K562 (cell line): Measurements from ENCODE around the gene ANKMY2. TPM values are rescaled to one million over a fixed set of nuclear protein-coding genes. Genes with fewer than 3 reads are reported as not detected.

ENCODE experiments used
- ATAC-seq: fragments of 200-7000 bp; cut with Tn5 transposase; 3 replicates; pipeline ENCODE4 v1.9.1; 2020; ENCODE audit warnings: moderate library complexity
- BruUV-seq: library from RNA; stranded (reverse); fragments of 400-500 nt; replicated peaks from 2 replicates; lab custom pipeline; 2021; lab: Mats Ljungman, UMichigan
- CTCF ChIA-PET: fragments of 300-600 bp; formaldehyde crosslinking; extraction: SDS; loops from one replicate; lab custom pipeline; 2021; ENCODE audit warnings: low intra/inter-chr PET ratio; lab: Yijun Ruan, JAX
- POLR2A ChIA-PET: fragments of 300-600, 350-650 bp; sonication (Branson Sonifier 250); formaldehyde crosslinking; extraction: SDS; loops from one replicate; lab custom pipeline; 2021; ENCODE audit warnings: antibody characterized with exemption, inconsistent platforms; lab: Yijun Ruan, JAX
- DNase-seq, 4 experiments: peaks; one replicate each; pipeline versions ENCODE4 v3.0.0 to v3.0.0-alpha.2; 2011 to 2018; ENCODE audit warnings: low spot score in 3 of 4, mixed read lengths in 3 of 4; ENCODE audit errors: extremely low read depth in 1 of 4
- FAIRE-seq: peaks from 2 replicates; lab custom pipeline; 2011; peaks lifted over from hg19 to GRCh38; lab: Jason Lieb, UNC
- H2AFZ ChIP-seq: 2 replicates; pipeline ENCODE4 v1.6.0; 2011; ENCODE audit warnings: low read depth, low read length, control low read depth, inconsistent platforms
- H3K27ac ChIP-seq: fragments of 200-600 bp; 3 replicates; pipeline ENCODE4 v1.8.0; 2011; ENCODE audit warnings: low read depth, mild to moderate bottlenecking, control low read depth, inconsistent platforms, low read length, moderate library complexity, mixed read lengths; ENCODE audit errors: extremely low read depth
- H3K27me3 ChIP-seq, 2 experiments: fragments of 300-600 bp in 1 of 2; 2 replicates in 1 of 2; 3 replicates in 1 of 2; pipeline versions ENCODE4 v1.6.0 to v1.8.0; 2011; ENCODE audit warnings: inconsistent platforms in 2 of 2, low read length in 2 of 2, mild to moderate bottlenecking in 1 of 2, mixed read lengths in 1 of 2, moderate library complexity in 1 of 2; ENCODE audit not compliant: control insufficient read depth in 2 of 2, insufficient read depth in 2 of 2
- H3K36me3 ChIP-seq: fragments of 300-600 bp; 3 replicates; pipeline ENCODE4 v1.8.0; 2011; ENCODE audit warnings: mild to moderate bottlenecking, low read length, inconsistent platforms; ENCODE audit not compliant: control insufficient read depth, insufficient read depth
- H3K4me1 ChIP-seq, 2 experiments: fragments of 200-600 bp in 1 of 2; replicated peaks in 1 of 2; 2 replicates in 1 of 2; 3 replicates in 1 of 2; pipeline versions ENCODE4 v1.5.1 to v1.8.0; 2011; ENCODE audit warnings: inconsistent platforms in 2 of 2, low read length in 2 of 2, mild to moderate bottlenecking in 1 of 2, mixed read lengths in 1 of 2, moderate library complexity in 1 of 2; ENCODE audit not compliant: control insufficient read depth in 2 of 2, insufficient read depth in 2 of 2
- H3K4me2 ChIP-seq: 2 replicates; pipeline ENCODE4 v1.6.1; 2011; ENCODE audit warnings: low read length, control low read depth, inconsistent platforms, mixed read lengths; ENCODE audit not compliant: insufficient read depth
- H3K4me3 ChIP-seq: fragments of 200-600 bp; sonication (generic), shearing (Covaris generic); 2 replicates; pipeline ENCODE4 v1.5.1; 2016; ENCODE audit warnings: control low read depth, inconsistent platforms
- H3K79me2 ChIP-seq: fragments of 200-600 bp; 3 replicates; pipeline ENCODE4 v1.8.0; 2011; ENCODE audit warnings: low read length, inconsistent platforms; ENCODE audit not compliant: control insufficient read depth, insufficient read depth
- H3K9ac ChIP-seq, 2 experiments: 2 replicates each; pipeline versions ENCODE4 v1.6.0 to v1.6.1; 2011; ENCODE audit warnings: low read depth in 2 of 2, low read length in 2 of 2, control low read depth in 1 of 2, inconsistent platforms in 1 of 2, mild to moderate bottlenecking in 1 of 2, mixed read lengths in 1 of 2; ENCODE audit not compliant: insufficient read depth in 1 of 2
- H3K9me1 ChIP-seq: one replicate; pipeline ENCODE4 v1.6.0; 2011; ENCODE audit warnings: inconsistent platforms, mild to moderate bottlenecking, low read length, moderate library complexity; ENCODE audit not compliant: control insufficient read depth, insufficient read depth
- H3K9me3 ChIP-seq: replicated peaks from 2 replicates; pipeline ENCODE4 v1.5.1; 2011; ENCODE audit warnings: low read depth, low read length, inconsistent platforms; ENCODE audit not compliant: control insufficient read depth, insufficient read depth
- H4K20me1 ChIP-seq: replicated peaks from 2 replicates; pipeline ENCODE4 v1.6.1; 2011; ENCODE audit warnings: low read length, inconsistent platforms, mixed read lengths; ENCODE audit not compliant: control insufficient read depth, insufficient read depth
- GATA2 ChIP-seq: sonication (generic); formaldehyde crosslinking; IDR thresholded peaks from 2 replicates; pipeline ENCODE4 v1.4.0; 2020; ENCODE audit warnings: mild to moderate bottlenecking, missing genetic modification reagents
- HCFC1 ChIP-seq: IDR thresholded peaks from 2 replicates; pipeline ENCODE4 v1.6.1; 2012; ENCODE audit warnings: low read depth, low read length, improper control_type of control experiment
- HEY1 ChIP-seq: fragments of 250-450 bp; sonication (Bioruptor Pico); IDR thresholded peaks from 2 replicates; pipeline ENCODE4 v1.5.0; 2020; ENCODE audit warnings: mild to moderate bottlenecking, moderate library complexity, borderline replicate concordance
- HIVEP1 ChIP-seq: fragments of 250-450 bp; sonication (Bioruptor Pico); IDR thresholded peaks from 2 replicates; pipeline ENCODE4 v1.4.0; 2020; ENCODE audit warnings: mild to moderate bottlenecking
- HLTF ChIP-seq: fragments of 450-650 bp; IDR thresholded peaks from 2 replicates; pipeline ENCODE4 v1.6.1; 2016
- NEUROD1 ChIP-seq: fragments of 150-350 bp; IDR thresholded peaks from 2 replicates; pipeline ENCODE4 v1.6.1; 2014; ENCODE audit warnings: borderline replicate concordance, low read length, low read depth; ENCODE audit not compliant: partially characterized antibody
- POLR3A ChIP-seq: IDR thresholded peaks from 2 replicates; pipeline ENCODE4 v1.6.1; 2011; ENCODE audit warnings: borderline replicate concordance, mild to moderate bottlenecking, moderate library complexity; ENCODE audit not compliant: insufficient read length, insufficient read depth; ENCODE audit errors: extremely low read depth
- POU5F1 ChIP-seq: fragments of 150-350 bp; IDR thresholded peaks from 2 replicates; pipeline ENCODE4 v1.6.1; 2014; ENCODE audit warnings: borderline replicate concordance, low read length, low read depth, mild to moderate bottlenecking; ENCODE audit not compliant: partially characterized antibody
- RNF2 ChIP-seq: sonication (generic); IDR thresholded peaks from 2 replicates; pipeline ENCODE4 v1.6.1; 2016
- THRAP3 ChIP-seq: fragments of 450-650 bp; IDR thresholded peaks from 2 replicates; pipeline ENCODE4 v1.6.1; 2016; ENCODE audit warnings: mild to moderate bottlenecking, inconsistent platforms, borderline replicate concordance
- ZFP36 ChIP-seq: fragments of 150-350 bp; IDR thresholded peaks from 2 replicates; pipeline ENCODE4 v1.6.1; 2018; ENCODE audit warnings: low read length, low read depth; ENCODE audit not compliant: partially characterized antibody
- ZNF436 ChIP-seq: fragments of 250-450, 450-650 bp; sonication (Bioruptor Pico); formaldehyde crosslinking; IDR thresholded peaks from 2 replicates; pipeline ENCODE4 v1.7.0; 2020; ENCODE audit warnings: mild to moderate bottlenecking
- ZNF699 ChIP-seq: fragments of 250-450 bp; sonication (Bioruptor Pico); IDR thresholded peaks from 2 replicates; pipeline ENCODE4 v1.8.0; 2021; ENCODE audit warnings: mild to moderate bottlenecking, moderate library complexity; ENCODE audit not compliant: insufficient replicate concordance
- ZNF766 ChIP-seq: fragments of 200-800 bp; sonication (Bioruptor generic); conservative IDR thresholded peaks from 2 replicates; pipeline ENCODE4 v1.6.1; 2016; ENCODE audit warnings: missing genetic modification characterization, missing compliant biosample characterization
- WGBS: fragments of 100-300 bp; shearing (Covaris generic); methylation state at CpG from one replicate; pipeline ENCODE4 v1.1.6; 2016; ENCODE audit warnings: low coverage, mixed read lengths; ENCODE audit not compliant: insufficient coverage; ENCODE audit errors: missing lambda C conversion rate; 5-methylcytosine and 5-hydroxymethylcytosine counted together
- in situ Hi-C: fragments of 300-500 bp; cut with MboI; formaldehyde crosslinking; loops from 4 replicates; pipeline ENCODE4 v1.15.0; 2018; ENCODE audit warnings: inconsistent platforms, mixed read lengths
- intact Hi-C: fragments of 100-400 bp; cut with micrococcal nuclease; formaldehyde crosslinking; loops from 2 replicates; pipeline ENCODE4 v1.14.2; 2022
- polyA plus RNA-seq, 8 experiments: library from polyadenylated mRNA; depleted of rRNA in 4 of 8; stranded (reverse) in 5 of 8; unstranded in 3 of 8; fragments of >200 nt; fragmentation: Nextera tagmentation in 2 of 8; fragmentation: Illumina TruSeq in 1 of 8; extraction: Ambion mirVana in 2 of 8; extraction: Trizol in 1 of 8; gene quantifications; 2 replicates each; pipeline versions ENCODE4 v1.2.1 to v1.2.3, GENCODE V29; 2011 to 2014; ENCODE audit warnings: inconsistent platforms in 1 of 8, missing spikeins in 1 of 8
- total RNA-seq, 7 experiments: library from RNA; depleted of rRNA in 6 of 7; stranded (reverse); fragments of >200 nt in 6 of 7; fragmentation: Illumina TruSeq in 2 of 7; extraction: Trizol in 2 of 7; gene quantifications; 2 replicates each; pipeline versions ENCODE4 v1.2.1 to v1.2.3, GENCODE V29; 2011 to 2021; ENCODE audit warnings: low replicate concordance in 1 of 7
- TF ChIP-seq, protein P1 (sequence below): conservative IDR thresholded peaks from 2 replicates; pipeline ENCODE4 v1.6.1; 2011; ENCODE audit warnings: low read depth, mild to moderate bottlenecking, low read length; ENCODE audit not compliant: control insufficient read depth
- TF ChIP-seq, protein P2 (sequence below), 2 experiments: fragments of 450-650 bp in 1 of 2; sonication (generic) in 1 of 2; formaldehyde crosslinking; conservative IDR thresholded peaks; 2 replicates each; pipeline versions ENCODE4 v1.4.0 to v1.8.1; 2020 to 2022; ENCODE audit warnings: mild to moderate bottlenecking in 1 of 2, missing genetic modification reagents in 1 of 2
- TF ChIP-seq, protein P3 (sequence below): fragments of 450-650 bp; formaldehyde crosslinking; IDR thresholded peaks from 2 replicates; pipeline ENCODE4 v1.4.0; 2020; ENCODE audit warnings: mild to moderate bottlenecking
- TF ChIP-seq, protein P4 (sequence below): fragments of 250-450 bp; sonication (Bioruptor Pico); IDR thresholded peaks from 2 replicates; pipeline ENCODE4 v1.5.0; 2022; ENCODE audit warnings: mild to moderate bottlenecking

Gene ANKMY2
- total and polyA plus RNA-seq, 9 of the 15 experiments (the other 6 are each of a cell fraction or from before 2014, with no cell fraction given), result 38.9 to 71.5 (median 48.8) TPM

DNA sequence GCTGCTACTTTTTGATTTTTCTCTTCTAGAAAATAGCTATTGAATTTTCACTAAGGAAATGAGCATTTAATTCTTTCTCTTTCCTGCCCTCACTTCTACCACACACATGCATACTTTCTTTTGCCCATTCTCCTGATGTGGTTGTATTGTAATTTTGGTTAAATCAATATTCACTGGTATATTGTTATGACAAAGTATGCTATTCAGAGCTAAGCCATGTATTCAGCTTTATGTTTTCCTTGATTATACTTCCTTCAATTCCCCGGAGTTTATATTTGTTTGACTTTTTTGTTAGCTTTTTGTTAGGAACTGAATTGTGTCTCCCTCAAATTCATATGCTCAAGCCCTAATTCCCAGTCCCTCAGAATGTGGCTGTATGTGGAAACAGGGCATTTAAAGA lies 94.9 kb downstream of the ANKMY2 start:
- ChIA-PET POLR2A (interaction anchor here (0.9 to 1.5 kb wide), 5 partner anchors 9 to 130 kb away, joined by 3 to 4 read pairs (median 3); no protein-coding TSS in a partner anchor), CTCF (no interaction called here)
- H3K4me2 ChIP-seq, result no peak overlapping the region
- no peaks in the 10 kb centered on the region for H3K9me1 ChIP-seq
- in situ Hi-C loops, result loop anchor here (25.0 kb wide), 1 partner anchor 463 kb away; no protein-coding TSS in a partner anchor
- no peak overlapping the region for H3K4me3 ChIP-seq
- no peaks in the 10 kb centered on the region for H4K20me1 ChIP-seq
- ATAC-seq, result no peak
- no peaks in the 10 kb centered on the region for H3K27me3 ChIP-seq
- peak overlapping the region; percentile 53; the same call in 1 of the 2 replicates for H2AFZ ChIP-seq
- no peak overlapping the region for H3K27ac ChIP-seq
- FAIRE-seq, result no peak
- WGBS, result 25% methylated on average over 1 of the region's 1 CpG
- DNase-seq, result no peak
- no peaks in the 10 kb centered on the region for H3K79me2 ChIP-seq
- BruUV-seq, result no TSS peak
- no peaks in the 10 kb centered on the region for H3K9me3 ChIP-seq
- intact Hi-C loops, result no loop called here
- no peaks in the 10 kb centered on the region for H3K36me3 ChIP-seq
- peaks cover 2 to 5% of the 10 kb centered on the region in 2 experiments; a peak in 3 of 5 replicates for H3K4me1 ChIP-seq
- H3K9ac ChIP-seq, result no peak overlapping the region
- TF ChIP-seq ZNF699 (CRISPR knock-in tag) (no peak), HEY1 (no peak), HIVEP1 (no peak), ZNF436 (no peak), GATA2 (no peak), POU5F1 (no peak), NEUROD1 (no peak), ZNF766 (CRISPR knock-in tag) (no peak), RNF2 (no peak), HLTF (no peak), THRAP3 (no peak), ZFP36 (no peak), HCFC1 (no peak), POLR3A (no peak)
- TF ChIP-seq, protein P1, sequence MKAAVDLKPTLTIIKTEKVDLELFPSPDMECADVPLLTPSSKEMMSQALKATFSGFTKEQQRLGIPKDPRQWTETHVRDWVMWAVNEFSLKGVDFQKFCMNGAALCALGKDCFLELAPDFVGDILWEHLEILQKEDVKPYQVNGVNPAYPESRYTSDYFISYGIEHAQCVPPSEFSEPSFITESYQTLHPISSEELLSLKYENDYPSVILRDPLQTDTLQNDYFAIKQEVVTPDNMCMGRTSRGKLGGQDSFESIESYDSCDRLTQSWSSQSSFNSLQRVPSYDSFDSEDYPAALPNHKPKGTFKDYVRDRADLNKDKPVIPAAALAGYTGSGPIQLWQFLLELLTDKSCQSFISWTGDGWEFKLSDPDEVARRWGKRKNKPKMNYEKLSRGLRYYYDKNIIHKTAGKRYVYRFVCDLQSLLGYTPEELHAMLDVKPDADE, result no peak
- TF ChIP-seq, protein P2, sequence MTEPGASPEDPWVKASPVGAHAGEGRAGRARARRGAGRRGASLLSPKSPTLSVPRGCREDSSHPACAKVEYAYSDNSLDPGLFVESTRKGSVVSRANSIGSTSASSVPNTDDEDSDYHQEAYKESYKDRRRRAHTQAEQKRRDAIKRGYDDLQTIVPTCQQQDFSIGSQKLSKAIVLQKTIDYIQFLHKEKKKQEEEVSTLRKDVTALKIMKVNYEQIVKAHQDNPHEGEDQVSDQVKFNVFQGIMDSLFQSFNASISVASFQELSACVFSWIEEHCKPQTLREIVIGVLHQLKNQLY (CRISPR knock-in tag; conservative IDR thresholded peaks at IDR 0.05), result no peak
- TF ChIP-seq, protein P3, sequence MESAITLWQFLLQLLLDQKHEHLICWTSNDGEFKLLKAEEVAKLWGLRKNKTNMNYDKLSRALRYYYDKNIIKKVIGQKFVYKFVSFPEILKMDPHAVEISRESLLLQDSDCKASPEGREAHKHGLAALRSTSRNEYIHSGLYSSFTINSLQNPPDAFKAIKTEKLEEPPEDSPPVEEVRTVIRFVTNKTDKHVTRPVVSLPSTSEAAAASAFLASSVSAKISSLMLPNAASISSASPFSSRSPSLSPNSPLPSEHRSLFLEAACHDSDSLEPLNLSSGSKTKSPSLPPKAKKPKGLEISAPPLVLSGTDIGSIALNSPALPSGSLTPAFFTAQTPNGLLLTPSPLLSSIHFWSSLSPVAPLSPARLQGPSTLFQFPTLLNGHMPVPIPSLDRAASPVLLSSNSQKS (CRISPR knock-in tag), result no peak
- TF ChIP-seq, protein P4, sequence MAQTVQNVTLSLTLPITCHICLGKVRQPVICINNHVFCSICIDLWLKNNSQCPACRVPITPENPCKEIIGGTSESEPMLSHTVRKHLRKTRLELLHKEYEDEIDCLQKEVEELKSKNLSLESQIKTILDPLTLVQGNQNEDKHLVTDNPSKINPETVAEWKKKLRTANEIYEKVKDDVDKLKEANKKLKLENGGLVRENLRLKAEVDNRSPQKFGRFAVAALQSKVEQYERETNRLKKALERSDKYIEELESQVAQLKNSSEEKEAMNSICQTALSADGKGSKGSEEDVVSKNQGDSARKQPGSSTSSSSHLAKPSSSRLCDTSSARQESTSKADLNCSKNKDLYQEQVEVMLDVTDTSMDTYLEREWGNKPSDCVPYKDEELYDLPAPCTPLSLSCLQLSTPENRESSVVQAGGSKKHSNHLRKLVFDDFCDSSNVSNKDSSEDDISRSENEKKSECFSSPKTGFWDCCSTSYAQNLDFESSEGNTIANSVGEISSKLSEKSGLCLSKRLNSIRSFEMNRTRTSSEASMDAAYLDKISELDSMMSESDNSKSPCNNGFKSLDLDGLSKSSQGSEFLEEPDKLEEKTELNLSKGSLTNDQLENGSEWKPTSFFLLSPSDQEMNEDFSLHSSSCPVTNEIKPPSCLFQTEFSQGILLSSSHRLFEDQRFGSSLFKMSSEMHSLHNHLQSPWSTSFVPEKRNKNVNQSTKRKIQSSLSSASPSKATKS, result no peak
